Osteocyte (in vitro differentiated cells): Measurements from ENCODE around the gene PIK3R5. TPM values are rescaled to one million over a fixed set of nuclear protein-coding genes. Genes with fewer than 3 reads are reported as not detected.

Experiments
- DNase-seq: peaks from one replicate; pipeline ENCODE4 v3.0.0; 2021; ENCODE audit warnings: mixed read lengths; ENCODE audit not compliant: unreplicated experiment; ENCODE audit errors: extremely low spot score
- H3K27ac Mint-ChIP-seq: one replicate; pipeline ENCODE4 v1.8.0; 2021; ENCODE audit warnings: mild to moderate bottlenecking, mixed read lengths; ENCODE audit not compliant: unreplicated experiment
- H3K27me3 Mint-ChIP-seq: one replicate; pipeline ENCODE4 v1.8.0; 2021; ENCODE audit warnings: mixed read lengths; ENCODE audit not compliant: unreplicated experiment
- H3K36me3 Mint-ChIP-seq: one replicate; pipeline ENCODE4 v1.8.0; 2021; ENCODE audit warnings: mixed read lengths; ENCODE audit not compliant: unreplicated experiment
- H3K4me1 Mint-ChIP-seq: one replicate; pipeline ENCODE4 v1.8.0; 2021; ENCODE audit warnings: mixed read lengths; ENCODE audit not compliant: unreplicated experiment
- H3K4me3 Mint-ChIP-seq: one replicate; pipeline ENCODE4 v1.8.0; 2021; ENCODE audit warnings: mild to moderate bottlenecking, moderate library complexity, mixed read lengths; ENCODE audit not compliant: unreplicated experiment
- H3K9me3 Mint-ChIP-seq: one replicate; pipeline ENCODE4 v1.8.0; 2021; ENCODE audit warnings: mixed read lengths; ENCODE audit not compliant: unreplicated experiment
- CTCF ChIP-seq: fragments of 200-600 bp; sonication (generic); IDR thresholded peaks from 2 replicates; pipeline ENCODE4 v1.5.0; 2021; ENCODE audit warnings: antibody characterized with exemption, mild to moderate bottlenecking, moderate library complexity
- total RNA-seq: library from RNA; stranded (reverse); gene quantifications from 2 replicates; pipeline ENCODE4 v1.2.1, GENCODE V29; 2021

The PIK3R5 gene
- total RNA-seq, 1 donor from 2014 or later = not detected

- Mint-ChIP-seq H3K9me3 (peaks cover 5% of the 10 kb centered on the region), H3K4me1 (no peaks in the 10 kb centered on the region), H3K27me3 (peaks cover 23% of the 10 kb centered on the region), H3K4me3 (no peak overlapping the region), H3K27ac (no peak overlapping the region), H3K36me3 (no peaks in the 10 kb centered on the region)
- no peak for TF ChIP-seq CTCF
- DNase-seq = no peak
Measured at GRCh38 chr17:8975091-8975725, 9.7 kb upstream of the PIK3R5 start.

DNA sequence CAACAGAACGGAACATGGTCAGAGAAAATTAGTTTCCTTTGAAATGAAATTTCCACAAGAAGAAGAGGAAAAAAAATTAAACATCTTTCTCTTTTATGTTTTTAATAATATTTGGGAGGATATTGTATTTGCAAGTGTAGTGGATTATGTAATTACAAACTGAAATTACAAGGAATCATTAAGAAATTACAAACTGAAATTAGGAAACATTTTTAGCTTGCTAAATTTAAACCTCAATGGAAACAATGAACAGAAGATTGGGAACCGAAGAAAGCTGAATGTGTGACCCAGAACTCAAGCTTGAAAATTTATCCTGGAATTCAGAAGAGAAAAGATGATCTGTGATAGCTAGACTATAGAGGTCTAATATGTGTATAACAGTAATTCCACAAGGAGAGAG, 4.4 kb upstream of the PIK3R5 start:
- TF ChIP-seq CTCF = no peak
- Mint-ChIP-seq H3K27me3 (peaks cover 41% of the 10 kb centered on the region), H3K36me3 (no peaks in the 10 kb centered on the region), H3K4me3 (no peak overlapping the region), H3K4me1 (no peaks in the 10 kb centered on the region), H3K27ac (no peak overlapping the region), H3K9me3 (peaks cover 5% of the 10 kb centered on the region)
- DNase-seq = no peak

DNA sequence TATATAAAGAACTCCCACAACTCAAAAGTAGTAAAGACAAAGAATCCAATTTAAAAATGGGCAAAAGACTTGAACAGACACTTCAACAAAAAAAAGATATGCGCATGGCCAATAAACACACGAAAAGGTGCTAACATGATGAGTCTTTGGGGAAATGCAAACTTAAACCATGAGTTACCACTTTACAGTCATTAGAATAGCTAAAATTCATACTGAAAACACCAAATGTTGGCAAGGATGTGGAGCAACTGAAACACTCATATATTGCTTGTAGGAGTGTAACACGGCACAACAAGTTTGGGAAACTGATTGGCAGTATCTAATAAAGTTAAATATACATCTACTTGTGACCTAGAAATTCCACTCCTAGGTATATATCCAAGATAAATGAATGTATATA, 3.0 kb upstream of the PIK3R5 start:
- Mint-ChIP-seq H3K27me3 (peaks cover 53% of the 10 kb centered on the region), H3K27ac (no peak overlapping the region), H3K4me1 (no peaks in the 10 kb centered on the region), H3K9me3 (peaks cover 5% of the 10 kb centered on the region), H3K4me3 (no peak overlapping the region), H3K36me3 (no peaks in the 10 kb centered on the region)
- no peak for TF ChIP-seq CTCF
- no peak for DNase-seq

DNA sequence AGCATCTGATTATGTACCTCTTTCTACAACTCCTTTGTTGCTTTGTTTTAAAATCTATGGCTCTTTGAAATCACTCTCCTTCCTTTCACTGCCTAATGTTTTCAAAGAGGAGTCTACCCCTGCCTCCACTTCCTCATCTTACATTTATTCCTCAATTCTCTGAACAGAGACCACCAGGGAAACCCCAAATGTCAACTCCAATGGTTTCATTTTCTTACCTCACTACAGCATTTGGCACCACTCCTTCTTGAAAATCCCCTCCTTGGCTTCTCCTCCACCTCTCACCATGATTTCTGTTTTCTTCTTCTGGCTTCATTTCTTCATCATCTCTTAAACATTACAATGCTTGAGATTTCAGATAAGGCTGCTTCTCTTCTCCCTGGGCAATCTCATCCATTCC, 2.4 kb upstream of the PIK3R5 start:
- peaks cover 59% of the 10 kb centered on the region for H3K27me3 Mint-ChIP-seq

GRCh38 chr17:8966926-8967325, 1.4 kb upstream of the PIK3R5 start:
- no peak for TF ChIP-seq CTCF
- peaks cover 69% of the 10 kb centered on the region for H3K27me3 Mint-ChIP-seq
- peaks cover under 1% of the 10 kb centered on the region for H3K9me3 Mint-ChIP-seq
- no peaks in the 10 kb centered on the region for H3K4me1 Mint-ChIP-seq
- DNase-seq = peak; percentile 60
- no peaks in the 10 kb centered on the region for H3K36me3 Mint-ChIP-seq
- H3K4me3 Mint-ChIP-seq = no peak overlapping the region
- no peak overlapping the region for H3K27ac Mint-ChIP-seq

More for the DNA sequence above, 2.4 kb upstream of the PIK3R5 start:
- Mint-ChIP-seq H3K36me3 (no peaks in the 10 kb centered on the region), H3K4me1 (no peaks in the 10 kb centered on the region), H3K9me3 (peaks cover 5% of the 10 kb centered on the region), H3K4me3 (no peak overlapping the region), H3K27ac (no peak overlapping the region)
- no peak for TF ChIP-seq CTCF
- DNase-seq = no peak
